T47D (cell line): ENCODE data around the gene AQP6.

Experiments
- DNase-seq, 2 experiments: peaks; one replicate each; pipeline versions ENCODE4 v3.0.0 to v3.0.0-alpha.2; 2011 to 2012; ENCODE audit warnings: low read depth in 1 of 2, low spot score in 1 of 2
- JUND ChIP-seq: IDR thresholded peaks from 2 replicates; pipeline ENCODE4 v1.6.1; 2012; ENCODE audit warnings: low read depth
- in situ Hi-C: cut with HindIII; loops from 2 replicates; pipeline ENCODE4 v1.10.0; 2016; ENCODE audit warnings: low sequenced_read_pairs, low pct_unique_long_range_greater_than_20kb

Gene AQP6

DNA sequence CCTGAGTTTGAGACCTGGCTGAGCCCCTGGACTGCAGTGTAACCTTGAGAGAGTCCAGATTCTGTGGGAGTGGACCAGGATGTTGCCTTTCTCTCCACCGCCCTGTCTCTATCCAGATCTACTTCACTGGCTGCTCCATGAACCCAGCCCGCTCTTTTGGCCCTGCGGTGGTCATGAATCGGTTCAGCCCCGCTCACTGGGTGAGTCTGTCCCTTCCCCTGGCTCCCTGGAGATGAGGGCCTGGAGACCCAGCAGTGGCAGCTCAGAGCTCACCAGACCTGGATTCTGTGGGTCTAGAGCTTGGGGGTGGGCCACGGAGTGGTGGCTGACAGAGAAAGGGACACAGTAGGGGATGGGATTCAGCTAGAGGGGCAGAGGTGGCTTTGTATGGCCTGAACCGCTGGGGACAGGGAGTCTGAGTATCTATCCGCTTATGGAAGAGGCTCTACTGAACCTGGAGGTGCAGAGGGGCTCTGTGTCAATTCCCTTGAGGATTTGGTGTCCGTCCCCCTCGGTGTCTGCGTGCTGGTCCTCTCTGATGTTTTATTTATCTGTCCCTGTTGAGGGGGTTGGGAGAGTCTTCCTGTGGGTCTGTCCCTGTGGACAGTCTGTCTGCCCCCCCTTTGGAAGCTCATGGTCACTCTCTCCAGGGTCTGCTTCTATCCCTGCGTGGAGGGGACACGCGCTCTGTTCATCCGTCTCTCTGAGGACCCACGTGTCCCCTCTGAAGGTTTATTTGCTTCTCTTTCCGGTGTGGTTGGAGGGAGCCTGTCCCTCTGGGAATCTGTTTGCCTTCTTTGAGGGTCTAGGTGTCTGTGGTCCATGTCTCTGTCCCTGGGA is 8.6 kb upstream of the AQP6 start:
- no peak for DNase-seq
- in situ Hi-C loops, result no loop called here
- TF ChIP-seq JUND, result no peak

DNA sequence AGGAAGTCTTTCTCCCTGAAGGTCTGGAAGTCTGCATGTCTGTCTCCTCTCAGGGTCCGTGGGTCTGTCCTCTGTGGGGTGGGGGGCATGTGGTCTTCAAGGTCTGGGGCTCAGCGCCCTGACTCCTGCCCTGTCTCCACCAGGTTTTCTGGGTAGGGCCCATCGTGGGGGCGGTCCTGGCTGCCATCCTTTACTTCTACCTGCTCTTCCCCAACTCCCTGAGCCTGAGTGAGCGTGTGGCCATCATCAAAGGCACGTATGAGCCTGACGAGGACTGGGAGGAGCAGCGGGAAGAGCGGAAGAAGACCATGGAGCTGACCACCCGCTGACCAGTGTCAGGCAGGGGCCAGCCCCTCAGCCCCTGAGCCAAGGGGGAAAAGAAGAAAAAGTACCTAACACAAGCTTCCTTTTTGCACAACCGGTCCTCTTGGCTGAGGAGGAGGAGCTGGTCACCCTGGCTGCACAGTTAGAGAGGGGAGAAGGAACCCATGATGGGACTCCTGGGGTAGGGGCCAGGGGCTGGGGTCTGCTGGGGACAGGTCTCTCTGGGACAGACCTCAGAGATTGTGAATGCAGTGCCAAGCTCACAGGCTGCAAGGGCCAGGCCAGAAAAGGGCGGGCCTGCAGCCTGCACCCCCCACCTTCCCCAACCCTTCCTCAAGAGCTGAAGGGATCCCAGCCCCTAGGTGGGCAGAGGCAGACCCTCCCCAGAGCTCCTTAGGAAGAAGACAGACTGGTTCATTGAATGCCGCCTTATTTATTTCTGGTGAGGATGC is 7.7 kb upstream of the AQP6 start:
- DNase-seq, result no peak
- no peak for TF ChIP-seq JUND
- in situ Hi-C loops, result no loop called here

DNA sequence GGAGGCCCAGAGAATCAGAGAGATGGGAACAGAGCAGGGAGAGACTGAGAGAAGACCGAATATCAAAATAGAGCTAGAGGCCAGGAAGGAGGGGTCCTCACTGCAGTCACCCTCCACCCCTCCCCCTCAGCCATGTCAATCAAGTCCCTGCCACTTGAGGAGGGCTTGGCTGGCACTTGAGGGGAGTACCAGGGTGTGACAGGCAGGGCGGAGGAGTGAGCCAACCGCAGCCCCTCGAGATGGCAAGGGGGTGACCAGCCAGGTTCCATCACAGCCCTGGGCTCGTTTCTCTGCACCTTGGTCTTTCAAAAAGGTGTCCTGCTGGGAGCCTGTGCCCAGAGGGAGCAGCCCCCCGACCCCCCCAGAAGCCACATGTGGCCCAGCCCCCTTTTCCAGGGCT is 6.9 kb upstream of the AQP6 start:
- TF ChIP-seq JUND, result no peak
- DNase-seq, result no peak
- in situ Hi-C loops, result no loop called here

DNA sequence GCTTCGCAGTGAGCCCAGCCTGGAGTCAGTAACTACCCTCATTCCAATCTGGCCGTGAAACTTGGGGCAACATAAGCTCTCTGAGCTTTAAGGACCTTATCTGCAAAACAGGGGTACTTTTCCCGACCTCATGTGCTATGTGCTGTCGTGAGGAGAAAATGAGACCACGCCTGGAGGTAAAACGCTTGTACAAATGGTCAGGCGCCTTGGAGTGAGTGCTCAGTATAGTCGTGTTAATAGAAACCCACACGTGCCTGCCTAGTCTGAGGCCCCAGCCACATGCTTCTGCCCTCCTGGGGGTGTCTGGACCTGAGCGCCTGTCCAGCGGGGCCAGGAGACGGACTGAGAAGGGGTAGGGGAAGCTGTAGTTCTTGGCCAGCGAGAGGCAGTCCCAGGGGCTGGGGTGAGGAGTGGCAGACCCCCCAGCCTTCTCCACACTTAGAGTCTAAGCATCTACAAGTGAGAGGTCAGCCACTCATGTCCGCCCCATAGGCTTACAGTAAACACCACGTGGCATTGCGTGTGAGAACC is 6.2 kb upstream of the AQP6 start:
- in situ Hi-C loops, result no loop called here
- no peak for TF ChIP-seq JUND
- DNase-seq, result no peak

DNA sequence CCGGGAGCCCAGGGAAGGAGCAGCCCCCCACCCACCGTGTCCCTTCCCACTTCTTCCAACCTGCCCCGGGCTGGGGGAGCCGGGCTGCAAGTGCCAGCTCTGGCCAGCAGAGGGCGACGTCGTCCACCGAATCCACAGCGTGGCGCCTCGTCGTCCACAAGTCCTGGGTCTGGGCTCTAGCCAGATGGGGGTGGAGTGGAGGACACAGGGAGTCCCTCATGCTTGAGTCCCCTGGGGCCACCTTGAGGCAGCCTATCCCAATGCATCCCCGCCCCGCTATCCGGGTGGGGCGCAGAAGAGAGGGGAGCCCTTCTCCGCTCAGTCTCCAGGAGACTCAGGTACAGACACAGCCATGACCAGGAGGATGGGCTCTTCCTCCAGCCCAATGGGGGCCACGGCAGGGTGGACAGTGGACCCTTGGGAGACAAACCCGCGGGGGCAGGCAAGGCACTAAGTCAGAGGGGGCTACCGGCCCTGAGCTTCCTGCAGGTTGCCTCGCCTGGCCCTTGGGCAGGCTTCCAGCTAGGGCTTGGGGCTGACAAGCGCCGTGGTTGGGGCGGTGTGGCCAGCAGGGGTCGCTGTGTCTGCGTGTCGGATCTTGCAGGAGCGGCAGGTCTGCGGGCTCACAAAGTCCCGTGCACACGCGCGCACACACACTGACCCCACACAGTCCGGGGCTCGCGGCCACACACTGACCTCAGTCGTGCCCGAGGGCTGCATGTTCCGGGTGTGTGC is 5.5 kb upstream of the AQP6 start:
- in situ Hi-C loops, result no loop called here
- DNase-seq, result peak; percentile 95 to 99
- no peak for TF ChIP-seq JUND

DNA sequence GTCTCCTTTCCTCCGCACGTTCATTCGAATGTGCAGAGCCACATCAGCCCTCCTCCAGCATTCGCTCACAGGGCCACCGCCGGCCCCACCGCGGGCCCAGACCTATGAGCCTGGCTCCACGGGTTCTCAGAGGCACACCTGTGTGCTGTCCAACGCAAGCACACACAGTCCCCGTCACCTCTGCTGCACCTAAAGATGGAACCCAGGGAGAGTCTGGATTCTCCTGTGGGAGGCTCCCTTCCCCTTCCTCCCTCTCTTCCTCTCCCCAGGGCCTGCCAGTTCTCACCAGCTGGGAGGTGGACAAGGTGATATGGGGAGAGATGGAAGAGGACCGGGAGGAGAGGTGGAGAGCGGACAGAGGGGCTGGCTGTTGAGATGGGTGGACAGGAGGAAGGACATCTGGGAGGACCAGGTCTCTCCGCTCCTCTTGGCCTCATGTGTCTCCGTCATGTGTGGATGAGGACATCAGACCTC is 4.9 kb upstream of the AQP6 start:
- TF ChIP-seq JUND, result no peak
- in situ Hi-C loops, result no loop called here
- no peak for DNase-seq

GRCh38 chr12:49968471-49968870 is 4.3 kb upstream of the AQP6 start:
- in situ Hi-C loops, result no loop called here
- no peak for TF ChIP-seq JUND

DNA sequence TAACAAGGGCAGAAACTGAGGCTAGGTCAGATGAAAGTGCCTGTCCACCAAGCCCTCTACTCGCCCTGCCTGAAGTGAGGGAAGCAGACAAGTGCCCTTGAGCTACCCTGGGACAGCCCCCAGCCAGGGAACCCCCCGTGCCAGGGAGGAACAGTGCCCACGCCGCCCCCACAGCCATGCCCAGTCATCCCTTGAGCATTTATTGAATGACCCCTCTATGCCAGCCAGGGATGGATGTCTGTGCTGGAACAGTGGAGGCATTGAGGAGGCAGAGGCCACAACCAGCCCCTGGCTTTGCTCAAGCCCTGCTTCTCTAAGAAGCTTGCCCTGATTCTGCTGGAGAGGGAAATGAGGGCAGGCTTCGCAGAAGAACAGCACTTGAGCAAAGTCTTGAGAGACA is 3.7 kb upstream of the AQP6 start:
- DNase-seq, result no peak
- TF ChIP-seq JUND, result no peak
- in situ Hi-C loops, result no loop called here

More at GRCh38 chr12:49968471-49968870, 4.3 kb upstream of the AQP6 start:
- DNase-seq, result no peak

GRCh38 chr12:49969651-49970429 is 2.9 kb upstream of the AQP6 start:
- no peak for DNase-seq
- TF ChIP-seq JUND, result no peak
- in situ Hi-C loops, result no loop called here

GRCh38 chr12:49970658-49971057 is 2.1 kb upstream of the AQP6 start:
- no peak for TF ChIP-seq JUND
- in situ Hi-C loops, result no loop called here
- no peak for DNase-seq

DNA sequence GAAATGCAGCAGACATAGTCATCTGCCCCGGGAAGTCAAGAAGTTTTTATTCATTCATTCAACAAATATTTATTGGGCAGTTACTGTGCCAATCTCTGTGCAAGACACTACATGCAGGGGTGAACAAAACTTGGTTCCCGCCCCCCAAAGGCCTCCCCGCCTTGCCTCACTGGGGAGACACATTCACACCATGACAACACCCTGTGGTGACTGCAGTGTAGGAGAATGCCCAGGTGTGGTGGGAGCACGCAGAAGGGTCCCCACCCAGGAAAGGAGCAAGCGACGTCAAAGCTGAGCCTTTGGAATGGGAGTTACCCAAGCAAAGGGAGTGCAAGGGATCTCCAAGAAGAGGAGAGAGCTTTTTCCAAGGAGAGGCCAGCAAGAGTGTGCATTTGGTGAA is 1.6 kb upstream of the AQP6 start:
- TF ChIP-seq JUND, result no peak
- DNase-seq, result no peak
- in situ Hi-C loops, result no loop called here

DNA sequence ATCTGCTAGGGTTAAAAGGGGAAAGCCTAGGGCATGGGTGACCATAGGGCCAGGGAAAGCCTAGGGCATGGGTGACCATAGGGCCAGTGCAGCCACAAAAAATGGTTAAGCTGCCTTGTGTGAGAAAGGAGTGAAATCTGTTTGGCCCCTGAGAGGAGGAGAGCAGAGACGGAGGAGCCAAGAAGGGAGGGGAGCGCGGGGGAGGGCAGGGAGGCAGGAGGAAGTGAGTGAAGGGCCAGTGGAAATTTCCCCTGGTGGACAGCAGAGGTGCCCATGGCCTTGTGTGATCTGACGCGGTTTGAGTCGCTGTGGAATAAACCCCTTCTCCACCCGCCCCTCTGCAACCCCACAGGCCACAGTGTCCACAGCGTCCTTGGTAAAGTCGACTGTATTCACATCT is 618 bp upstream of the AQP6 start:
- no peak for DNase-seq
- no peak for TF ChIP-seq JUND
- in situ Hi-C loops, result no loop called here
